NCI-H82 treated with DMSO at 0.1 percent for 48 hours (cell line): ENCODE data around the gene ATXN2.
"Not testable (repeated sequence)": the region's sequence is repeated elsewhere in the genome, so short reads cannot be mapped to it uniquely, and the experiment has no call there.

Experiments used
- DNase-seq: peaks from one replicate; lab custom pipeline; 2025; ENCODE audit not compliant: unreplicated experiment; lab: John Stamatoyannopoulos, UW

ATXN2 gene

GRCh38 chr12:111598637-111599452, at the start of gene ATXN2:
ATXN2 (minus strand) TSS chr12:111599315; CDS start chr12:111599034, 281 bp downstream.
- peak; percentile 40 for DNase-seq

GRCh38 chr12:111645433-111645832, 46.3 kb upstream of the ATXN2 start:
- no peak for DNase-seq

GRCh38 chr12:111643427-111643826, 44.3 kb upstream of the ATXN2 start:
- DNase-seq = no peak

GRCh38 chr12:111642681-111643426, 43.7 kb upstream of the ATXN2 start:
- no peak for DNase-seq

- DNase-seq = no peak
Observed at GRCh38 chr12:111640506-111640905, 41.4 kb upstream of the ATXN2 start.

GRCh38 chr12:111638556-111638955, 39.4 kb upstream of the ATXN2 start:
- DNase-seq = no peak

GRCh38 chr12:111636209-111636945, 37.3 kb upstream of the ATXN2 start:
- no peak for DNase-seq

GRCh38 chr12:111635524-111635923, 36.4 kb upstream of the ATXN2 start:
- DNase-seq = no peak

- no peak for DNase-seq
Observed at GRCh38 chr12:111628505-111629260, 29.6 kb upstream of the ATXN2 start.

GRCh38 chr12:111626230-111626629, 27.1 kb upstream of the ATXN2 start:
- DNase-seq = no peak

- DNase-seq = no peak
Observed at GRCh38 chr12:111624540-111624939, 25.4 kb upstream of the ATXN2 start.

GRCh38 chr12:111617841-111618240, 18.7 kb upstream of the ATXN2 start:
- DNase-seq = not testable (repeated sequence)

GRCh38 chr12:111616177-111616623, 17.1 kb upstream of the ATXN2 start:
- no peak for DNase-seq

- DNase-seq = no peak
Observed at GRCh38 chr12:111607239-111607638, 8.1 kb upstream of the ATXN2 start.

- DNase-seq = no peak
Observed at GRCh38 chr12:111606767-111607230, 7.7 kb upstream of the ATXN2 start.

- no peak for DNase-seq
Observed at GRCh38 chr12:111605911-111606766, 7.0 kb upstream of the ATXN2 start.

- not testable (repeated sequence) for DNase-seq
Observed at GRCh38 chr12:111602857-111603256, 3.7 kb upstream of the ATXN2 start.

GRCh38 chr12:111602348-111602747, 3.2 kb upstream of the ATXN2 start:
- DNase-seq = no peak

GRCh38 chr12:111600986-111601385, 1.9 kb upstream of the ATXN2 start:
- DNase-seq = not testable (repeated sequence)

- DNase-seq = no peak
Observed at GRCh38 chr12:111600205-111600642, 1.1 kb upstream of the ATXN2 start.
